Activated CD4-positive, alpha-beta T cell treated with anti-CD3 and anti-CD28 coated beads, Interleukin-2, amount 50 U/mL, for 24 hours (primary cell): ENCODE results near the gene FFAR2.
"Not testable (repeated sequence)": the region's sequence is repeated elsewhere in the genome, so short reads cannot be mapped to it uniquely, and the experiment has no call there.

ENCODE experiments used
- DNase-seq, 2 donors: peaks; one replicate each; pipeline ENCODE4 v3.0.0-alpha.2; 2020; ENCODE audit warnings: low read depth in 1 of 2, low spot score in 1 of 2

FFAR2 gene

GRCh38 chr19:35454663-35455062, 6.6 kb downstream of the FFAR2 start:
- DNase-seq = no peak

- DNase-seq = no peak
Observed at GRCh38 chr19:35455616-35456201, 7.7 kb downstream of the FFAR2 start.

GRCh38 chr19:35457173-35457572, 9.1 kb downstream of the FFAR2 start:
- no peak for DNase-seq

GRCh38 chr19:35458192-35458591, 10.1 kb downstream of the FFAR2 start:
- DNase-seq = no peak

GRCh38 chr19:35458731-35459391, 10.8 kb downstream of the FFAR2 start:
- no peak for DNase-seq

GRCh38 chr19:35459414-35460082, 11.5 kb downstream of the FFAR2 start:
- DNase-seq = no peak

GRCh38 chr19:35460608-35461007, 12.6 kb downstream of the FFAR2 start:
- DNase-seq = no peak

GRCh38 chr19:35461060-35461459, 13.0 kb downstream of the FFAR2 start:
- DNase-seq = no peak

- not testable (repeated sequence) for DNase-seq
Observed at GRCh38 chr19:35461788-35462187, 13.7 kb downstream of the FFAR2 start.

GRCh38 chr19:35462476-35462953, 14.5 kb downstream of the FFAR2 start:
- DNase-seq = peak in 1 of 2 donors; percentile 21

GRCh38 chr19:35462956-35463355, 14.9 kb downstream of the FFAR2 start:
- DNase-seq = not testable (repeated sequence)

- no peak for DNase-seq
Observed at GRCh38 chr19:35466259-35466658, 18.2 kb downstream of the FFAR2 start.

- DNase-seq = peak; percentile 10 to 36
Observed at GRCh38 chr19:35468637-35469036, 20.6 kb downstream of the FFAR2 start.

GRCh38 chr19:35470128-35470527, 22.1 kb downstream of the FFAR2 start:
- no peak for DNase-seq

- not testable (repeated sequence) for DNase-seq
Observed at GRCh38 chr19:35471075-35471474, 23.0 kb downstream of the FFAR2 start.

GRCh38 chr19:35471946-35472345, 23.9 kb downstream of the FFAR2 start:
- DNase-seq = no peak

GRCh38 chr19:35474104-35474503, 26.0 kb downstream of the FFAR2 start:
- no peak for DNase-seq

GRCh38 chr19:35474594-35474993, 26.5 kb downstream of the FFAR2 start:
- DNase-seq = not testable (repeated sequence)

GRCh38 chr19:35476149-35476548, 28.1 kb downstream of the FFAR2 start:
- DNase-seq = no peak

- no peak for DNase-seq
Observed at GRCh38 chr19:35478794-35479677, 31.0 kb downstream of the FFAR2 start.

- DNase-seq = no peak
Observed at GRCh38 chr19:35483089-35483488, 35.0 kb downstream of the FFAR2 start.
